Upper lobe of right lung (tissue), 1 donor: Measurements from ENCODE around the gene ZFR. TPM values are rescaled to one million over a fixed set of nuclear protein-coding genes. Genes with fewer than 3 reads are reported as not detected.
"Not testable (repeated sequence)": the region's sequence is repeated elsewhere in the genome, so short reads cannot be mapped to it uniquely, and the experiment has no call there.

Experiments
- ATAC-seq: fragments of 200-7000 bp; cut with Tn5 transposase; one replicate; pipeline ENCODE4 v1.9.1; 2020; ENCODE audit warnings: mild to moderate bottlenecking, moderate library complexity
- DNase-seq: peaks from one replicate; pipeline ENCODE4 v3.0.0-alpha.2; 2020
- H3K27ac ChIP-seq: fragments of 200-600 bp; one replicate; pipeline ENCODE4 v1.8.0; 2022
- H3K27me3 ChIP-seq: fragments of 200-600 bp; one replicate; pipeline ENCODE4 v1.8.0; 2022; ENCODE audit warnings: mild to moderate bottlenecking
- H3K36me3 ChIP-seq: fragments of 200-600 bp; one replicate; pipeline ENCODE4 v1.8.0; 2022
- H3K4me1 ChIP-seq: fragments of 200-600 bp; one replicate; pipeline ENCODE4 v1.8.0; 2022
- H3K4me3 ChIP-seq: fragments of 200-600 bp; one replicate; pipeline ENCODE4 v1.8.0; 2022; ENCODE audit warnings: mild to moderate bottlenecking
- H3K9me3 ChIP-seq: fragments of 200-600 bp; one replicate; pipeline ENCODE4 v1.8.0; 2022
- intact Hi-C: fragments of 100-400 bp; cut with DNase I; formaldehyde crosslinking; loops from one replicate; pipeline ENCODE4 v1.11.0; 2022
- total RNA-seq: library from RNA; stranded (reverse); fragmentation: NEBNext Ultra II Directional; extraction: Animal tissue kit (Norgen Biotek cat#: 25700); gene quantifications from one replicate; pipeline ENCODE4 v1.2.1, GENCODE V29; 2021
- TF ChIP-seq, protein P1 (sequence below): fragments of 200-600 bp; IDR thresholded peaks from one replicate; pipeline ENCODE4 v1.8.0; 2022; ENCODE audit warnings: antibody characterized with exemption
- donor health status: DM: no; HTN: yes; CAD: no; lungs with severe emphysema.

Gene ZFR
- total RNA-seq, 1 donor from 2014 or later, result 60.4 TPM

DNA sequence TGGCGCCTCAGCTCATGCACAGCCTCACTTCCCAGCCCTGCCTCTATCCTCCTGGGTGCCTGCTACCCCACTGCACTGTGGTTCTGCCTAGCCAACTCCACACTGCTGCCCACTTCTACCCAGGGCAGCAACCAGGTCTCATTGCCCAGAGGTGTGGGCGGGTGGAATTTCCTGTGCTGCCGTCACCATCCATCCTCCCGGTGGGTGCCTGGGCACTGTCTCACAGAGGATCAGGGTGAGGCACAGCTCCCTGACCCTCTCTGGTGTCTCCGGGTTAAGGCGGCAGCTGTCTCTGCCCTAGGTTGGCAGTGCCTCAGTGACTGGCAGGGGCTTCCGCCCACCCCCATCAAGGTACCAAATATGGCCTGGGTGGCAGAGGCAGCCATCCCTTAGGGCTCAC is 127.5 kb downstream of the ZFR start:
- H3K27ac ChIP-seq, result no peak overlapping the region
- intact Hi-C loops, result no loop called here
- no peaks in the 10 kb centered on the region for H3K9me3 ChIP-seq
- H3K4me1 ChIP-seq, result no peaks in the 10 kb centered on the region
- no peaks in the 10 kb centered on the region for H3K27me3 ChIP-seq
- DNase-seq (no peak), ATAC-seq (no peak)
- H3K36me3 ChIP-seq, result no peaks in the 10 kb centered on the region
- TF ChIP-seq, protein P1, sequence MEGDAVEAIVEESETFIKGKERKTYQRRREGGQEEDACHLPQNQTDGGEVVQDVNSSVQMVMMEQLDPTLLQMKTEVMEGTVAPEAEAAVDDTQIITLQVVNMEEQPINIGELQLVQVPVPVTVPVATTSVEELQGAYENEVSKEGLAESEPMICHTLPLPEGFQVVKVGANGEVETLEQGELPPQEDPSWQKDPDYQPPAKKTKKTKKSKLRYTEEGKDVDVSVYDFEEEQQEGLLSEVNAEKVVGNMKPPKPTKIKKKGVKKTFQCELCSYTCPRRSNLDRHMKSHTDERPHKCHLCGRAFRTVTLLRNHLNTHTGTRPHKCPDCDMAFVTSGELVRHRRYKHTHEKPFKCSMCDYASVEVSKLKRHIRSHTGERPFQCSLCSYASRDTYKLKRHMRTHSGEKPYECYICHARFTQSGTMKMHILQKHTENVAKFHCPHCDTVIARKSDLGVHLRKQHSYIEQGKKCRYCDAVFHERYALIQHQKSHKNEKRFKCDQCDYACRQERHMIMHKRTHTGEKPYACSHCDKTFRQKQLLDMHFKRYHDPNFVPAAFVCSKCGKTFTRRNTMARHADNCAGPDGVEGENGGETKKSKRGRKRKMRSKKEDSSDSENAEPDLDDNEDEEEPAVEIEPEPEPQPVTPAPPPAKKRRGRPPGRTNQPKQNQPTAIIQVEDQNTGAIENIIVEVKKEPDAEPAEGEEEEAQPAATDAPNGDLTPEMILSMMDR, result no peak
- H3K4me3 ChIP-seq, result no peak overlapping the region

DNA sequence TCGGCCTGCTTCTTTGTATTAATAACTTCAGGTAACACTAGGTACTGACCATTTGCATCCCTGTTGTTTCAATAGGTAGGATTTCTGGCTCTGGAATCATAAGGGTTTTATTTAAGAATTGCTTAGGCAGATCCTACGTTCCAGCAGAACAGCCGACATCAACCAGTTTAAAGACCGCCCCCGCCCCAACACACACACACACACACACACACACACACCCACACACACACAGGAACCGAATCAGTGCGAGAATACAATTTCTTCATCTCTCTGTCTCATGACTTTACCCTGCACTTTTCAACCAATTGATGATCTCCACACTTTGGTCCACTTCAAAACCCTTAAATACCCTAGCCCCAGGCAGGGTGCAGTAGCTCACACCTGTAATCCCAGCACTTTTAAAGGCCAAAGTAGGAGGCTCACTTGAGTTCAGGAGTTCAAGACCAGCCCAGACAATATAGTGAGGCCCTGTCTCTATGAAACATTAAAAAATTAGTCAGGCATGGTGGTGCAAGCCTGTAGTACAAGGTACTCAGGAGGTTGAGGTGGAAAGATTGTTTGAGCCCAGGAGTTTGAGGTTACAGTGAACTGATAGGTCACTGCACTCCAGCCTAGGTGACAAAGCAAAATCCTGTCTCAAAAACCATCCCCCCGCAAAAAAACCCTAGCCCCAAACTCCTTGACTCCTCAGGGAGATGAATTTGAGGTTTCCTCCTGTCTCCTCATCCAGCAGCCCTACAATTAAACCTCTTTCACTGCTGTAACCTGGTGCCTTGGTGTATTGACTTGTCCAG is 129.1 kb downstream of the ZFR start:
- Histone ChIP-seq H3K27me3 (no peaks in the 10 kb centered on the region), H3K4me3 (no peak overlapping the region), H3K36me3 (no peaks in the 10 kb centered on the region), H3K4me1 (peaks cover 15% of the 10 kb centered on the region), H3K9me3 (no peaks in the 10 kb centered on the region), H3K27ac (no peak overlapping the region)
- ATAC-seq (no peak), DNase-seq (no peak)
- TF ChIP-seq, protein P1, result no peak
- intact Hi-C loops, result no loop called here

DNA sequence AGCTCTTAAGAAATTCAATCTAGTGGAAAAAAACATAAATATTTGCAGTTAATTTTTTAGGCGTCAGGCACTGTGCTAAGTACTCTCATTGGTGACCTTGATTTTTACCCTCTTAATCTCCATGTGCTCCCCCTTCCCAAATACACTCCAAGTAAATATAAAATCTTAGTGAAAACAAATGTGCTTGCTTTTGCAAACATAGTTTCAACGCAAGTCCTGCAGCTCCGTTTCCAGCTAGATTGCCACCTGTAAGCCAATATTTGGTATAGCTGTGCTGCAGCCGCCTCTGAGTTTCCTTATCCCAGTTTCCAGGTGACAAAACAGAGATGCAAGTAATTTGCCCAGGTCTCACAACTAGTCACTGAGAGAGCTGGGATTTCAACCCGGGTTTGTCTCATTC is 129.9 kb downstream of the ZFR start:
- Histone ChIP-seq H3K27me3 (no peaks in the 10 kb centered on the region), H3K9me3 (no peaks in the 10 kb centered on the region), H3K4me1 (peaks cover 23% of the 10 kb centered on the region), H3K27ac (no peak overlapping the region), H3K36me3 (no peaks in the 10 kb centered on the region), H3K4me3 (no peak overlapping the region)
- DNase-seq, result no peak
- no peak for ATAC-seq
- TF ChIP-seq, protein P1, result no peak
- intact Hi-C loops, result no loop called here

DNA sequence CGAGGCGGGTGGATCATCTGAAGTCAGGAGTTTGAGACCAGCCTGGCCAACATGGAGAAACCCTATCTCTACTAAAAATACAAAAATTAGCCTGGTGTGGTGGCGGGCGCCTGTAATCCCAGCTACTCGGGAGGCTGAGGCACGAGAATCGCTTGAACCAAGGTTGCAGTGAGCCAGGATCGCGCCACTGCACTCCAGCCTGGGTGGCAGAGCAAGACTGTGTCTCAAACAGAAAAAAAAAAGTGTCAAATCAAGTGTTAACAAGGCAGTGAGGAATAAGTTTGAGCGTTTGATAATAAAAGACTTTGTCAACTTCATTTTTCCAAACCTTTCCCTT is 130.4 kb downstream of the ZFR start:
- H3K36me3 ChIP-seq, DNase-seq, intact Hi-C loops: not testable (repeated sequence)

DNA sequence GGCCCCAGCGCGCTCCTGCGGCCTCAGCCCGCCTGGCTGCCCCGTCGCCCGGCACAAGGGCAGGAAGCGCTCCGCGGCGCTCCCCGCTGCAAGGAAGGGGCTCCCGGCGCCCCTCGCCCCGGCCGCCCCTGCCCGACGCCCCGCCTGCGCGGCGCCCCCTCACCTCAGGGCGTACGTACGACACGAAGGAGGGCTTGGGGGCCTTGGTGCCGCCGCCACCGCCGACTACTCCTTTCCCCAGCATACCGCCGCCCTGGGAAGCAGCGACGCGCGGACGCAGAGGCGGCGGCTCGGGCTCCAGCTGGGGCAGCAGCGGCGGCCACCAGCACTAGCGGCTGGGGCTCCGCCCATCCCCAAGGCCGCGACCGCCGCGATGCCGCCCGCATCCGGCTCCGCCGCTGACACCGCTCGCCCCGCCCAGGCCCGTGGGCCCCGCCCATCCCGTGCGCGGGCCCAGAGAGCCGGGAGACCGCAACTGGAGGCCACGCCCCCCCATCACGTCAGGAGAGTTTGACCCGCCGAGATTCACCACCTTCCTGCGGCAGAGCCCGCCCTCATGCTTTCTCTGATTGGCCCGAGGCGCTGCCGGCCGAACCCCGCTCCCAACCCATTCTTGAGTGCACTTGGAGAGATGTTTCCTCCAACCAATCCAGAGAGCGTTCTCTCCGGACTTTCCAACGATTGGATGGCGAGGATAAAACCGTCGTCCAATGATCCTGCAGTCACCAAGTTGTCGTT is 131.8 kb downstream of the ZFR start, which contains the start of gene MTMR12:
Gene MTMR12 (minus strand): TSS at position 345 of the 738 bp plus-strand sequence. CDS start 101 bp downstream, at position 244.
- intact Hi-C loops, result no loop called here
- Histone ChIP-seq H3K9me3 (no peaks in the 10 kb centered on the region), H3K4me3 (peak within 1 kb of the TSS; percentile 83), H3K27ac (peak within 1 kb of the TSS; percentile 95), H3K4me1 (peaks cover 41% of the 10 kb centered on the region), H3K27me3 (no peaks in the 10 kb centered on the region), H3K36me3 (no peaks in the 10 kb centered on the region)
- ATAC-seq (peak; percentile 98), DNase-seq (peak; percentile 100)
- TF ChIP-seq, protein P1, result no peak

More for the DNA sequence above, 130.4 kb downstream of the ZFR start:
- not testable (repeated sequence) for H3K27ac ChIP-seq, H3K9me3 ChIP-seq, ATAC-seq, H3K4me3 ChIP-seq, H3K27me3 ChIP-seq
- peaks cover 28% of the 10 kb centered on the region for H3K4me1 ChIP-seq

DNA sequence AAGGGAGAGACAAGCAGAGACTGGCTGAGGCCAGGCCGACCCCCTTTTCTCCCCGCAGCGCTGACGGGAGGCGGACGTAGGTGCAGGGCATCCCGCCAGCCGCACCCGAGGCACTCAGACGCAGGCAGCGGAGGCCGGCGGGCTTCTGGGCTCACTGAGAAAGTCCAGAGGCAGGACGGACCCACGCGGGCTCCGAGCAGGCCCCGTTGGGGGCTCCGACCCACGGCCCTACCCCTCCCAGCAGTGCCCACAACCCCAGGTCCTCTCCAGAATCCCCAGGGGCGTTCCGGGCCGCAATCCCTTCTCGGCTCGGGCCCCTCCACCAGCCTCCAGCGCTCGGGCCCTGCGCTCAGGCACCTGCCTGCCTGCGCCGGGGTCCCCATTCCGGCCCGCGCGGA is 132.3 kb downstream of the ZFR start:
- Histone ChIP-seq H3K36me3 (no peaks in the 10 kb centered on the region), H3K27me3 (no peaks in the 10 kb centered on the region), H3K27ac (peak overlapping the region; percentile 95), H3K4me1 (peaks cover 41% of the 10 kb centered on the region), H3K4me3 (peak overlapping the region; percentile 83), H3K9me3 (no peaks in the 10 kb centered on the region)
- TF ChIP-seq, protein P1, result no peak
- DNase-seq (peak; percentile 87), ATAC-seq (peak; percentile 40)
- intact Hi-C loops, result no loop called here
